Kasumi-1 (cell line): ENCODE results near the gene CTAGE1.
A peak's percentile ranks its signal among the peaks of the same experiment; 100 is the strongest.

Source experiments
- DNase-seq, 2 experiments: peaks; one replicate each; lab custom pipeline; 2025; lab: John Stamatoyannopoulos, UW

The CTAGE1 gene

GRCh38 chr18:22391407-22392345 lies 26.0 kb downstream of the CTAGE1 start:
- DNase-seq = no peak

GRCh38 chr18:22387787-22388186 lies 29.9 kb downstream of the CTAGE1 start:
- no peak for DNase-seq

GRCh38 chr18:22387364-22387763 lies 30.4 kb downstream of the CTAGE1 start:
- DNase-seq = no peak

- no peak for DNase-seq
Measured at GRCh38 chr18:22385718-22386117, 32.0 kb downstream of the CTAGE1 start.

- DNase-seq = peak; percentile 71 to 73
Measured at GRCh38 chr18:22378672-22379282, 38.9 kb downstream of the CTAGE1 start.

GRCh38 chr18:22377769-22378168 lies 39.9 kb downstream of the CTAGE1 start:
- no peak for DNase-seq

GRCh38 chr18:22370414-22370813 lies 47.3 kb downstream of the CTAGE1 start:
- DNase-seq = no peak

- DNase-seq = no peak
Measured at GRCh38 chr18:22368021-22368420, 49.7 kb downstream of the CTAGE1 start.

GRCh38 chr18:22367303-22367702 lies 50.4 kb downstream of the CTAGE1 start:
- DNase-seq = no peak

- DNase-seq = peak; percentile 4 to 5
Measured at GRCh38 chr18:22363867-22364463, 53.8 kb downstream of the CTAGE1 start.
